NCI-H2171 treated with DMSO at 0.1 percent for 48 hours (cell line): ENCODE measurements around the gene MGMT.

Experiments
- DNase-seq: peaks from one replicate; lab custom pipeline; 2025; lab: John Stamatoyannopoulos, UW

Gene MGMT

GRCh38 chr10:129761981-129762956 lies 295.2 kb downstream of the MGMT start:
- no peak for DNase-seq

- no peak for DNase-seq
These were observed 297.2 kb downstream of the MGMT start for GRCh38 chr10:129764011-129764900.

- DNase-seq, result no peak
These were observed 298.0 kb downstream of the MGMT start for GRCh38 chr10:129764901-129765663.

GRCh38 chr10:129765664-129766550 lies 298.9 kb downstream of the MGMT start:
- DNase-seq, result no peak

GRCh38 chr10:129766611-129767550 lies 299.8 kb downstream of the MGMT start:
- DNase-seq, result no peak

GRCh38 chr10:129767751-129768150 lies 300.7 kb downstream of the MGMT start:
- DNase-seq, result no peak

- no peak for DNase-seq
These were observed 301.7 kb downstream of the MGMT start for GRCh38 chr10:129768437-129769355.

- no peak for DNase-seq
These were observed 302.5 kb downstream of the MGMT start for GRCh38 chr10:129769381-129770116.

GRCh38 chr10:129770286-129770685 lies 303.2 kb downstream of the MGMT start:
- DNase-seq, result no peak

- no peak for DNase-seq
These were observed 304.0 kb downstream of the MGMT start for GRCh38 chr10:129771024-129771423.

GRCh38 chr10:129771576-129771975 lies 304.5 kb downstream of the MGMT start:
- DNase-seq, result no peak

GRCh38 chr10:129771991-129772431 lies 305.0 kb downstream of the MGMT start:
- no peak for DNase-seq

- no peak for DNase-seq
These were observed 305.7 kb downstream of the MGMT start for GRCh38 chr10:129772468-129773358.

GRCh38 chr10:129773359-129773990 lies 306.4 kb downstream of the MGMT start:
- DNase-seq, result no peak

- no peak for DNase-seq
These were observed 307.2 kb downstream of the MGMT start for GRCh38 chr10:129774082-129774735.
